Glutamatergic neuron (in vitro differentiated cells): ENCODE results near the gene CCDC51. TPM values are rescaled to one million over a fixed set of nuclear protein-coding genes. Genes with fewer than 3 reads are reported as not detected.

Experiments
- DNase-seq: peaks from one replicate; pipeline ENCODE4 v3.0.0; 2022
- H3K27ac Mint-ChIP-seq: one replicate; pipeline ENCODE4 v1.8.0; 2020; ENCODE audit warnings: mild to moderate bottlenecking, mixed read lengths, inconsistent platforms; ENCODE audit not compliant: unreplicated experiment
- H3K27me3 Mint-ChIP-seq: one replicate; pipeline ENCODE4 v1.8.0; 2020; ENCODE audit warnings: mild to moderate bottlenecking, moderate library complexity, mixed read lengths, inconsistent platforms; ENCODE audit not compliant: unreplicated experiment
- H3K36me3 Mint-ChIP-seq: one replicate; pipeline ENCODE4 v1.8.0; 2020; ENCODE audit warnings: mild to moderate bottlenecking, mixed read lengths, inconsistent platforms; ENCODE audit not compliant: unreplicated experiment
- H3K4me1 Mint-ChIP-seq: one replicate; pipeline ENCODE4 v1.8.0; 2020; ENCODE audit warnings: mild to moderate bottlenecking, low read depth, mixed read lengths, inconsistent platforms; ENCODE audit not compliant: unreplicated experiment
- H3K4me3 Mint-ChIP-seq: one replicate; pipeline ENCODE4 v1.8.0; 2020; ENCODE audit warnings: mild to moderate bottlenecking, mixed read lengths, inconsistent platforms; ENCODE audit not compliant: unreplicated experiment
- H3K9me3 Mint-ChIP-seq: one replicate; pipeline ENCODE4 v1.8.0; 2020; ENCODE audit warnings: mild to moderate bottlenecking, moderate library complexity, mixed read lengths, inconsistent platforms; ENCODE audit not compliant: unreplicated experiment
- total RNA-seq: library from RNA; stranded (reverse); fragmentation: NEBNext Ultra II Directional; extraction: Animal tissue kit (Norgen Biotek cat#: 25700); gene quantifications from one replicate; pipeline ENCODE4 v1.2.1, GENCODE V29; 2021; ENCODE audit not compliant: unreplicated experiment
- TF ChIP-seq, protein P1 (sequence below): fragments of 200-600 bp; sonication (generic); IDR thresholded peaks from one replicate; pipeline ENCODE4 v1.5.0; 2021; ENCODE audit not compliant: partially characterized antibody, unreplicated experiment

CCDC51 gene
- total RNA-seq, 1 donor from 2014 or later: 15.3 TPM

DNA sequence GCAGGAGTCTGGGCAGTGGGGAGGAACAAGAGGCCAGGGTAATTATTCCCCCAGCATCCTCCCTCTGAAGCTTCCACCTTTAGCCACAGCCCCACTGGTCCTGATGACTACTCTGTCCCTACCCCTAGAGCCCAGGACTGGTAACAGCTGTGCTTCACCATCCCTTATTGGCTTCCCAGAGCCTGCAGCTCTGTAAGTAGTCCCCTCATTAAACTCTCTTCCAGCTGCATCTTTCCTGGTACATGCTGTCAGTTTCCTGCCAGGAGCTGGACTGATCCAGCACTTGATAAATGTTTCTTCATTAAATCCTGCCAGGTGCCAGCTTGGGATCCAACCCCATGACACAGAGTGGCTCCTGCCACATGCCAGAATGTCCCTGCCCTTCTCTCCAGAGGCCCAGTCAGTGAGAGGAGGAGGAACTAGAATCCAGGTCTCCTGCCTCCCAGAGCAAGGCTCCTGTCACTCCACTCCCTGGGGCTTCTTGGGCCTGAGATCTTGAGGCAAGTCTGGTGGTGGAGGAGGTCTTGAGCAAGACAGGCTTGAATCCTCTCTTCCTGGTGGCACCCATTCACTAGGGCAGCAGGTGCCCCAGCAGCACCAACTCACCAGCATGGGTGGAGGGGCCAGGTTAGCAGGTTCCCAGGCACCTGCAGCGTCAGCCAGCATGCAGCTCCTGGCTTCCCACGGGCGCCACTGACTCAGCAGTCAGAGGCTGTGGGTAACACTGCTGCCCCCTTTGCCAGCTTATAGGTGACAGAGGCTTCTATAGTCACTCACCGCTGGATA, 40.3 kb downstream of the CCDC51 start:
- TF ChIP-seq, protein P1, sequence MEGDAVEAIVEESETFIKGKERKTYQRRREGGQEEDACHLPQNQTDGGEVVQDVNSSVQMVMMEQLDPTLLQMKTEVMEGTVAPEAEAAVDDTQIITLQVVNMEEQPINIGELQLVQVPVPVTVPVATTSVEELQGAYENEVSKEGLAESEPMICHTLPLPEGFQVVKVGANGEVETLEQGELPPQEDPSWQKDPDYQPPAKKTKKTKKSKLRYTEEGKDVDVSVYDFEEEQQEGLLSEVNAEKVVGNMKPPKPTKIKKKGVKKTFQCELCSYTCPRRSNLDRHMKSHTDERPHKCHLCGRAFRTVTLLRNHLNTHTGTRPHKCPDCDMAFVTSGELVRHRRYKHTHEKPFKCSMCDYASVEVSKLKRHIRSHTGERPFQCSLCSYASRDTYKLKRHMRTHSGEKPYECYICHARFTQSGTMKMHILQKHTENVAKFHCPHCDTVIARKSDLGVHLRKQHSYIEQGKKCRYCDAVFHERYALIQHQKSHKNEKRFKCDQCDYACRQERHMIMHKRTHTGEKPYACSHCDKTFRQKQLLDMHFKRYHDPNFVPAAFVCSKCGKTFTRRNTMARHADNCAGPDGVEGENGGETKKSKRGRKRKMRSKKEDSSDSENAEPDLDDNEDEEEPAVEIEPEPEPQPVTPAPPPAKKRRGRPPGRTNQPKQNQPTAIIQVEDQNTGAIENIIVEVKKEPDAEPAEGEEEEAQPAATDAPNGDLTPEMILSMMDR: no peak
- no peaks in the 10 kb centered on the region for H3K36me3 Mint-ChIP-seq
- peaks cover 8% of the 10 kb centered on the region for H3K9me3 Mint-ChIP-seq
- H3K4me1 Mint-ChIP-seq: peaks cover 3% of the 10 kb centered on the region
- DNase-seq: no peak
- H3K27me3 Mint-ChIP-seq: peaks cover 4% of the 10 kb centered on the region
- peak overlapping the region; percentile 52 for H3K27ac Mint-ChIP-seq
- H3K4me3 Mint-ChIP-seq: no peak overlapping the region

GRCh38 chr3:48398701-48399386, 41.1 kb downstream of the CCDC51 start:
- no peak for DNase-seq
- Mint-ChIP-seq H3K4me1 (peaks cover 3% of the 10 kb centered on the region), H3K9me3 (peaks cover 6% of the 10 kb centered on the region), H3K4me3 (no peak overlapping the region), H3K27me3 (peaks cover 4% of the 10 kb centered on the region), H3K27ac (no peak overlapping the region), H3K36me3 (no peaks in the 10 kb centered on the region)
- TF ChIP-seq, protein P1: no peak

DNA sequence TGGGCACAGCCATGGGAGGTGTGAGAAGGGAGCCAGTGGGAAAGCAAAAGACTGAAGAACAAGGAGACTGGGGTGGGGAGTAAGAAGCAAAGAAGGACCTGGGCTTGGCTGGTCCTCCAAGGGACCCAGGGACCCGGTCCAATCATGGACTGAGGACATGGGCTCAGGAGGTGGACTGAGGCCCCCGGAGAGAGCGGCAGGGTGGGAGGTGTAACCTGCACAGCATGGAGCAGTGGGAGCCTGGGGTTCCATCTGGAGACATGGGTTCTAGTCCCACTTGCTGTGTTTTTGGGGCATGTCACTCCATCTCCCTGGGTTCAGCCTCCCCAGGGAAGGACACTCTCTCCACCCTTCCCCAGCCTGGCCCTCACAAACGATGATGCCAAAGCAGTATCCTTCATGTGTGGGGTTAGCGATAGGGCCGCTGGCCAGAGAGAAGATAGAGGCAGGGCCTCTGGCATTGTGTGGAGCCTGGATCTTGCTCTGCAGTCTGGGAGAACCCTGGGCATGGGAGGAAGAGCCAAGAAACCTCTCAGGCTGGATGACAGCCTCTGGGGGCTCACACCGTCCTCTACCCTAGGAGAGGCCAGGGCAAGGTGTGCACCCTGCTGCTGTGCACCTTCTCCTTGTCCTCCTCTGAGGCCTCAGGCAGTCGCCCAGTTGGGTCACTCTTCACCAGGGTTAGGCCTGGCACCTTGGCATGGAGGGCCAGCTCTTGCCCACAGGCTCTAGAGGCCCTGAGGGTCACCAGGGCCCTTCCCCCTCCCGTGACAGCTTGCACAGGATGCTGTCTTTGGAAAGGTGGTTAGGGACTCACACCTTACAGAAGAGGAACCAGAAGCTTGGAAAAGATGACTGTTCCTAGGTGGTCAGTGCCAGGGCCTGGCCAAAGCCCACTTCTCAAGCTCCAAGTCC, 41.9 kb downstream of the CCDC51 start:
- no peaks in the 10 kb centered on the region for H3K36me3 Mint-ChIP-seq
- no peak overlapping the region for H3K4me3 Mint-ChIP-seq
- DNase-seq: no peak
- H3K9me3 Mint-ChIP-seq: peaks cover 6% of the 10 kb centered on the region
- no peak overlapping the region for H3K27ac Mint-ChIP-seq
- peaks cover 3% of the 10 kb centered on the region for H3K4me1 Mint-ChIP-seq
- TF ChIP-seq, protein P1: no peak
- peaks cover 6% of the 10 kb centered on the region for H3K27me3 Mint-ChIP-seq

DNA sequence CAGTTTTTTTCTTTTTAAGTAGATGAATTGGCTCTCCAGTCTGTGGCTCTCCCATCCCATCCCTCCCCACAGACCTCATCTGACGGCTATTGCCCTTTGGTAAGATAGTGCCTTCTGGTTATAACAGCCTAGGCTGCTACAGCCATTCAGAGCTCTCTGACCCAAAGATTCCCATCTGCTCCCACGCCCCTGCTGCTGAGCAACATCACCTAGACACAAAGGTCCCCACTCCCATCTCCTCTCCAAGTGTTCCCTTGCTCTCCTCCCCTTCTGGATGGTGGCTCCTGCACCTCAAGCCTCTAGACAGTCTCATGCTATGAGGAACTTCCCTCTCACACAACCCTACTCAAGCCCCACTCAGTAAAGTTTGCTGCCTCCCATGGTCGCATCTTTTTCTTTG, 44.2 kb downstream of the CCDC51 start:
- Mint-ChIP-seq H3K27me3 (peaks cover 9% of the 10 kb centered on the region), H3K27ac (no peak overlapping the region), H3K4me1 (peaks cover 3% of the 10 kb centered on the region), H3K36me3 (no peaks in the 10 kb centered on the region), H3K9me3 (peaks cover 5% of the 10 kb centered on the region), H3K4me3 (no peak overlapping the region)
- DNase-seq: no peak
- TF ChIP-seq, protein P1: no peak
